A549 treated with AZD9567 at 1 μM for 4 hours (cell line): Measurements from ENCODE around the gene MACROH2A2. TPM values are rescaled to one million over a fixed set of nuclear protein-coding genes. Genes with fewer than 3 reads are reported as not detected.

Source experiments
- total RNA-seq: library from RNA; stranded (reverse); fragments of 200-300 nt; extraction: Qiagen RNA extraction; gene quantifications from 5 replicates; pipeline ENCODE4 v1.2.3, GENCODE V29; 2022; ENCODE audit not compliant: insufficient read depth

The MACROH2A2 gene
- 20.5 to 26.8 TPM (median 26.2 TPM) in 5 replicates for total RNA-seq

DNA sequence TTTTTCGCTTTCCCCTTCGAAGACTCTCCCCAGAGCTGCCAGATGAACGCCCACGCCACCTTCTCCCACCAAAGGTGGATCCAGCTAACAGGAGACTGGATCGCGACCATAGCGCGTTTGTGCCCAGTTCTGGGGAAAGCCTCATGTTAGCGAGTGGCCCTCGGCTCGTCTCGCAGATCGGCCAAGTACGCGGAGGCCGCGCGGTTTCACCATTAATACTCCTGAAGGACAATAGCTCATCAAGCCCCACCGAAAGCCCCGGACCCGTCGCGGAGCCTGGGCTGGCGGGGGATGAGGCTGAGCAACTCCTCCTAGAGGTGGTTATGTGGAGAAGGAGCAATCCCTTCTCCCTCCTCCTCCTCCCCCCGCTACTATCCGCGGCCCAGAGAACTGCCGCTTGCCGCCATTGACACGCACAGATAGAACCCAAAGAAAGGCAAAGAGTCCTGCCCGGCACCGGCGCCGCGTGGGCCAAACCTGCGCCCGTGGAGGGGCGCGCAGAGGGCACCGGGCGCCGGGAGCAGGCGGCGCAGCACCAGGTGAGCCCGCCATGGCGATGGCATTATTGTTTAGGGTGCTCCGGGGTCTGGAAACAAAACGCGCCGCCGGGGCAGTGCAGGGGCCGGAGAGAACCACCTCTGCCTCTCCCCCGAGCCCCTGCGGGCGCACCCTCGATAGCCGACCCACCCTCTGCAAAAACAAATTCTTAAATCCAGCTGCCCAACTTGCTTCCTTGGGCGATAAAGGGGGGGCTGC lies at the start of gene MACROH2A2:
Gene MACROH2A2, plus strand, starts transcription at position 385 of the 756 bp plus-strand sequence. CDS start 22,813 bp downstream, outside the sequence.

DNA sequence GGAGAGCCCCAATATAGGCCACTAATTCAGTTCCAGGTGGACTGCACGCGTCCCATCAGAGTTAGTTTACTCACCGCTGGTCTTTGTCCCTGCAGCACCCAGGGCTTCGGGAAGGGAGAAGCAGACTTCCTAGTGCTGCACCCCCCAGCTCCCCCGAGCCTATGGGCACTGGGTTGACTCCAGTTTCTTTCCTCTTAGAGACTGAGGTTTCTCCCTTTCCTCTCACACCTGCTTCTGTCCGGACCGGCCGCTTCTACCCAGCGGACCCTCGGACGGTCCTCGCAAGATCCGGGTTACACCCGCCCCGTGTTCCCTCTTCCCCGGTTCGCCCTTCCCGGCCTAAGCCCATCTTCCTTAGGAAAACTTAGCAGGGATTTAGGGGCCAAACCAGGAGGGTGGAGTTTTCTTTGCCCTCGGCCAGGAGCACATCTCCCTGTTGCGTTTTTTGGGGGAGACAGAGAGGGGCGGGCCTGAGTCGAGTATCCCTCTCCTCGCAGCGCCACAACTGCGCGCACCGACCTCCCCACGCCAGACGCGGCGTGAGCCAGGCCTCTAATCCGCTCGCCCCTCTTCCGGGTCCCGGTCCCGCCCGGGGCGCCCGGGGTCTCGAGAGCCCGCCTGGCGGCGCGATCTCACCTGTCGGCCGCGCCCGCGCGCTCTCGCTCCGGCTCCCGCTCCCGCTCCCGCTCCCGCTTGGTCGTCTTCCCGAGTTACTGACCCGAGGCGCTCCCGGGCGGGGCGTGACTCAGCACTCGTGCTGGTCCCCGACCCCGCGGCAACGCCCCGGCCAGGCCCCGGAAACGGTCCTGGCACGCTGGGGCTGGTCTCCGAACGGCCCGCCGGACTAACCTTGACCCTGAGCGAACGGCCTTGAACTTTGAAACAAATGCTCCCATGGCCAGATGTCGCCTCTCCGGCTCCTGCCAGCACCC lies 79.7 kb downstream of the MACROH2A2 start, which contains the start of gene AIFM2:
Gene AIFM2, minus strand, starts transcription at position 728 of the 932 bp plus-strand sequence. CDS start 8,741 bp downstream, outside the sequence.

GRCh38 chr10:70146489-70147258 lies 94.0 kb downstream of the MACROH2A2 start, which contains the start of gene TYSND1:
TSS of gene TYSND1 (minus strand) at chr10:70146700. CDS start at chr10:70146586, 114 bp downstream.

Other genes with a start within 250 kb of the MACROH2A2 start
- gene AIFM2, start 80.0 kb downstream of the MACROH2A2 start, total RNA-seq = 33.6 to 35.2 TPM (median 34.3 TPM) in 5 replicates
- 13.7 to 17.1 TPM (median 16.5 TPM) in 5 replicates for gene TYSND1, start 93.9 kb downstream of the MACROH2A2 start, total RNA-seq
- 82.2 to 116 TPM (median 89.1 TPM) in 5 replicates for gene SAR1A, start 117.7 kb downstream of the MACROH2A2 start, total RNA-seq
- 207 to 227 TPM (median 222 TPM) in 5 replicates for gene PPA1, start 180.6 kb downstream of the MACROH2A2 start, total RNA-seq
- 0.01 TPM in 1 of 5 replicates, not detected in the others for gene NPFFR1, start 231.2 kb downstream of the MACROH2A2 start, total RNA-seq